Upper lobe of left lung (tissue), 6 donors: ENCODE data around the gene ARX. TPM values are rescaled to one million over a fixed set of nuclear protein-coding genes. Genes with fewer than 3 reads are reported as not detected.

Source experiments
- ATAC-seq, 2 donors: fragments of 200-7000 bp; cut with Tn5 transposase; one replicate each; pipeline ENCODE4 v1.9.1; 2022; ENCODE audit warnings: mild to moderate bottlenecking in 2 of 2, moderate library complexity in 2 of 2; ENCODE audit not compliant: low FRiP score in 2 of 2
- DNase-seq, 2 donors: peaks; one replicate each; pipeline ENCODE4 v3.0.0-alpha.2; 2019 to 2020
- H3K27ac ChIP-seq, 4 donors: fragments of 200-600 bp; sonication (generic); one replicate each; pipeline ENCODE4 v1.5.1; 2016 to 2019
- H3K27me3 ChIP-seq, 4 donors: fragments of 200-600 bp; sonication (generic); one replicate each; pipeline ENCODE4 v1.5.1; 2017 to 2019
- H3K36me3 ChIP-seq, 4 donors: fragments of 200-600 bp; sonication (generic); one replicate each; pipeline ENCODE4 v1.5.1; 2016 to 2019
- H3K4me1 ChIP-seq, 4 donors: fragments of 200-600 bp; sonication (generic); one replicate each; pipeline ENCODE4 v1.5.1; 2018 to 2019
- H3K4me3 ChIP-seq, 4 donors: fragments of 200-600 bp; sonication (generic); one replicate each; pipeline ENCODE4 v1.5.1; 2017 to 2019; ENCODE audit warnings: mild to moderate bottlenecking in 2 of 4, moderate library complexity in 1 of 4
- H3K9me3 ChIP-seq, 4 donors: fragments of 200-600 bp; sonication (generic); one replicate each; pipeline ENCODE4 v1.5.1; 2018 to 2019
- CTCF ChIP-seq, 6 experiments: fragments of 450-650 bp in 4 of 6; fragments of 200-600 bp in 2 of 6; sonication (generic) in 2 of 6; IDR thresholded peaks; one replicate each; pipeline ENCODE4 v1.5.1; 2016 to 2019; ENCODE audit warnings: antibody characterized with exemption in 6 of 6
- EP300 ChIP-seq, 4 donors: sonication (generic); formaldehyde crosslinking; IDR thresholded peaks; one replicate each; pipeline ENCODE4 v1.5.1; 2017; ENCODE audit warnings: antibody characterized with exemption in 4 of 4, control low read depth in 2 of 4
- POLR2A ChIP-seq, 4 donors: fragments of 450-650 bp; IDR thresholded peaks; one replicate each; pipeline ENCODE4 v1.5.1; 2016 to 2017; ENCODE audit warnings: antibody characterized with exemption in 4 of 4, mild to moderate bottlenecking in 2 of 4
- POLR2AphosphoS5 ChIP-seq, 2 donors: sonication (generic); formaldehyde crosslinking; IDR thresholded peaks; one replicate each; pipeline ENCODE4 v1.5.1; 2017; ENCODE audit warnings: antibody characterized with exemption in 2 of 2
- WGBS, 2 donors: methylation state at CpG; one replicate each; pipeline ENCODE4 v1.1.5; 2017 to 2018; 5-methylcytosine and 5-hydroxymethylcytosine counted together
- total RNA-seq, 6 donors: library from RNA; depleted of rRNA in 4 of 6; stranded (reverse); fragments of >200 nt in 4 of 6; gene quantifications; one replicate each; pipeline versions ENCODE4 v1.1.0 to v1.2.1, GENCODE V29; 2016 to 2021
- donor health status: DM: no; HTN: no; CAD: no; lungs with moderate emphysema.
- donor health status: DM: no; HTN: yes; CAD: no; lungs with severe emphysema.

Gene ARX
- total RNA-seq, 6 donors from 2014 or later: 0.39 to 0.46 (median 0.44) TPM; not detected in 3

- TF ChIP-seq POLR2AphosphoS5 (IDR thresholded peaks at IDR 0.05): no peak
- no peak for TF ChIP-seq EP300 (IDR thresholded peaks at IDR 0.05)
- no peak for TF ChIP-seq CTCF (IDR thresholded peaks at IDR 0.05)
- no peak for TF ChIP-seq POLR2A (IDR thresholded peaks at IDR 0.05)
- Histone ChIP-seq H3K27me3 (no peaks in the 10 kb centered on the region), H3K9me3 (no peaks in the 10 kb centered on the region), H3K27ac (no peak overlapping the region), H3K4me1 (no peaks in the 10 kb centered on the region), H3K36me3 (no peaks in the 10 kb centered on the region), H3K4me3 (no peak overlapping the region)
- WGBS, 2 donors: 73 to 93% methylated on average over 6 to 8 of the region's 8 CpGs
- no peak for DNase-seq
- no peak for ATAC-seq
Observed at GRCh38 chrX:24993879-24994278, 21.9 kb downstream of the ARX start.

DNA sequence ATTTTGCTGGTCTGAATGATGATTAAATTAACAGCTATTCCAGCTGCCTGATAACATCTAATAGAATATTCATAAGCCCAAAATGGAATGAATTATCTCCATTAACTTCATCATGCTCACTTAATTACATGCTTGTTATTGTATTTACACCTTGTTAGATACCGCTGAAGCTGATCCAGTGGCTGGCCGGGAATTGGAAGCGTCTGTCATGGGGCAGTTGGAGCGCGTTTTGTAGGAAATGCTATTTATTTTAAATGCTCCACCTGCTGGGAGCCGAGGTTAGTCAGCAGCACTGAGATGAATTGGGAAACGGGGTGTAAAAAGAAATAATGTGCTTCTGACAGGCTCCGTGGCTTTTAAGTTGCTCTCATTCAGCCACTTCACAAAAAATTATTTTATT, 25.2 kb downstream of the ARX start:
- WGBS, 2 donors: 58 to 83% methylated on average over 8 of the region's 8 CpGs

GRCh38 chrX:24988314-24988713, 27.5 kb downstream of the ARX start:
- 70 to 75% methylated on average over 4 of the region's 4 CpGs for WGBS, 2 donors
- no peak for ATAC-seq

More for the DNA sequence above, 25.2 kb downstream of the ARX start:
- Histone ChIP-seq H3K36me3 (no peaks in the 10 kb centered on the region), H3K9me3 (no peaks in the 10 kb centered on the region), H3K27me3 (no peaks in the 10 kb centered on the region), H3K4me1 (no peaks in the 10 kb centered on the region), H3K4me3 (no peak overlapping the region), H3K27ac (no peak overlapping the region)
- ATAC-seq (no peak), DNase-seq (no peak)
- no peak for TF ChIP-seq EP300 (IDR thresholded peaks at IDR 0.05)
- no peak for TF ChIP-seq POLR2AphosphoS5 (IDR thresholded peaks at IDR 0.05)
- TF ChIP-seq CTCF (IDR thresholded peaks at IDR 0.05): no peak

DNA sequence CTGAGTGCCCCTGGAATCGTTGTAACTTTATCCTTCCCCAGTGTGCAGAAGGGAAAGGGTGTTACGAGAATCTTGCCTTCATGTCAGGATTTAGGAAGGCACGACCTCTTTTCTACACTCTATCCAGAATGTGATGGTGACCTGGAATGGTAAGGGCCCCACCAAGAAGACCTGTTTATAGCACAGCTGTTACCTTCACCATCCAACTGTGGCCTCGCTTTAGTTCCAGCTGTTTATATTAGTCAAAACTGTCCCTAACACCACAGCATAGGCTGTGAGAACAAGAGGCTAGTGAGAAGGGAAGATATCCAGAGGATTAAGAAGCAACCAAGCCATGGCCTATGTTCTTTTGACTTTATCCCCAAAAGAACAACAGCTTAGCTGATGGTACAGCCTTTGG, 28.0 kb downstream of the ARX start:
- no peak for TF ChIP-seq EP300 (IDR thresholded peaks at IDR 0.05)
- ATAC-seq: no peak
- no peak overlapping the region for H3K27ac ChIP-seq
- WGBS, 2 donors: 88 to 100% methylated on average over 4 of the region's 4 CpGs
- no peaks in the 10 kb centered on the region for H3K4me1 ChIP-seq
- no peaks in the 10 kb centered on the region for H3K9me3 ChIP-seq
- no peaks in the 10 kb centered on the region for H3K36me3 ChIP-seq
- no peak overlapping the region for H3K4me3 ChIP-seq
- no peak for DNase-seq
- no peaks in the 10 kb centered on the region for H3K27me3 ChIP-seq

More at GRCh38 chrX:24988314-24988713, 27.5 kb downstream of the ARX start:
- no peak for DNase-seq
- TF ChIP-seq CTCF (IDR thresholded peaks at IDR 0.05) (no peak), EP300 (IDR thresholded peaks at IDR 0.05) (no peak), POLR2AphosphoS5 (IDR thresholded peaks at IDR 0.05) (no peak), POLR2A (IDR thresholded peaks at IDR 0.05) (no peak)
- Histone ChIP-seq H3K4me3 (no peak overlapping the region), H3K36me3 (no peaks in the 10 kb centered on the region), H3K4me1 (no peaks in the 10 kb centered on the region), H3K27ac (no peak overlapping the region), H3K9me3 (no peaks in the 10 kb centered on the region), H3K27me3 (no peaks in the 10 kb centered on the region)

- no peaks in the 10 kb centered on the region for H3K9me3 ChIP-seq
- H3K4me1 ChIP-seq: no peaks in the 10 kb centered on the region
- 60 to 100% methylated on average over 1 of the region's 1 CpG for WGBS, 2 donors
- ATAC-seq (no peak), DNase-seq (no peak)
- H3K27ac ChIP-seq: no peak overlapping the region
- no peaks in the 10 kb centered on the region for H3K27me3 ChIP-seq
- TF ChIP-seq EP300 (IDR thresholded peaks at IDR 0.05): no peak
- no peak for TF ChIP-seq POLR2A (IDR thresholded peaks at IDR 0.05)
- TF ChIP-seq POLR2AphosphoS5 (IDR thresholded peaks at IDR 0.05): no peak
- TF ChIP-seq CTCF (IDR thresholded peaks at IDR 0.05): no peak
- no peak overlapping the region for H3K4me3 ChIP-seq
- H3K36me3 ChIP-seq: no peaks in the 10 kb centered on the region
Observed at GRCh38 chrX:24985120-24985519, 30.6 kb downstream of the ARX start.
